Fibroblast of mammary gland (primary cell): ENCODE results near the gene DGKB.

Experiments
- DNase-seq: peaks from one replicate; pipeline ENCODE4 v3.0.0-alpha.2; 2010; ENCODE audit warnings: low read depth
- H3K4me3 ChIP-seq: 2 replicates; pipeline ENCODE4 v1.5.1; 2011; ENCODE audit warnings: low read depth, mild to moderate bottlenecking, low read length, moderate library complexity; ENCODE audit not compliant: control insufficient read depth
- TF ChIP-seq, protein P1 (sequence below): conservative IDR thresholded peaks from 2 replicates; pipeline ENCODE4 v1.5.1; 2011; ENCODE audit warnings: low read depth, low read length, inconsistent platforms; ENCODE audit not compliant: control insufficient read depth, insufficient read depth

The DGKB gene

DNA sequence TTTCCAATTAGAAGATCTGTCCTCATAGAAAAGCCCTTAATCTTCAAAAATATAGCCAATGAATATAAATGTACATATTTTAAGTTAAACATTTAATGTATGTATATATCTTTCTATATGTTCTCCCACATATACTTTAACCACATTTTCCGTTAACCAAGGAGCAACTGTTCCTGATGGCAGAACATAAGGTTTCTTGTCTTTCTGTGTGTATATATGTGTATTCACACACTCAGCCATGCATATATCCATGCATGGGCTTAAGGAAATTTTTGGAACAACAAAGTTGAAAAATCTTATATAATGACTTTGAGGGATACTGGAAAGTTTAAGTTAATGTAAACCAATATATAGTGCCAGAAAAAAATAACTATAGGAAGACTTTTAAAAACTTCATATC lies 274.0 kb downstream of the DGKB start:
- no peak for DNase-seq
- TF ChIP-seq, protein P1, sequence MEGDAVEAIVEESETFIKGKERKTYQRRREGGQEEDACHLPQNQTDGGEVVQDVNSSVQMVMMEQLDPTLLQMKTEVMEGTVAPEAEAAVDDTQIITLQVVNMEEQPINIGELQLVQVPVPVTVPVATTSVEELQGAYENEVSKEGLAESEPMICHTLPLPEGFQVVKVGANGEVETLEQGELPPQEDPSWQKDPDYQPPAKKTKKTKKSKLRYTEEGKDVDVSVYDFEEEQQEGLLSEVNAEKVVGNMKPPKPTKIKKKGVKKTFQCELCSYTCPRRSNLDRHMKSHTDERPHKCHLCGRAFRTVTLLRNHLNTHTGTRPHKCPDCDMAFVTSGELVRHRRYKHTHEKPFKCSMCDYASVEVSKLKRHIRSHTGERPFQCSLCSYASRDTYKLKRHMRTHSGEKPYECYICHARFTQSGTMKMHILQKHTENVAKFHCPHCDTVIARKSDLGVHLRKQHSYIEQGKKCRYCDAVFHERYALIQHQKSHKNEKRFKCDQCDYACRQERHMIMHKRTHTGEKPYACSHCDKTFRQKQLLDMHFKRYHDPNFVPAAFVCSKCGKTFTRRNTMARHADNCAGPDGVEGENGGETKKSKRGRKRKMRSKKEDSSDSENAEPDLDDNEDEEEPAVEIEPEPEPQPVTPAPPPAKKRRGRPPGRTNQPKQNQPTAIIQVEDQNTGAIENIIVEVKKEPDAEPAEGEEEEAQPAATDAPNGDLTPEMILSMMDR, result no peak
- H3K4me3 ChIP-seq, result no peak overlapping the region

- H3K4me3 ChIP-seq, result no peak overlapping the region
- DNase-seq, result no peak
- TF ChIP-seq, protein P1, result no peak
These were observed 276.5 kb downstream of the DGKB start for GRCh38 chr7:14626076-14626475.

- TF ChIP-seq, protein P1, result no peak
- no peak overlapping the region for H3K4me3 ChIP-seq
- DNase-seq, result no peak
These were observed 280.0 kb downstream of the DGKB start for GRCh38 chr7:14622559-14622958.

- H3K4me3 ChIP-seq, result no peak overlapping the region
- DNase-seq, result no peak
- TF ChIP-seq, protein P1, result no peak
These were observed 296.4 kb downstream of the DGKB start for GRCh38 chr7:14606101-14606500.

DNA sequence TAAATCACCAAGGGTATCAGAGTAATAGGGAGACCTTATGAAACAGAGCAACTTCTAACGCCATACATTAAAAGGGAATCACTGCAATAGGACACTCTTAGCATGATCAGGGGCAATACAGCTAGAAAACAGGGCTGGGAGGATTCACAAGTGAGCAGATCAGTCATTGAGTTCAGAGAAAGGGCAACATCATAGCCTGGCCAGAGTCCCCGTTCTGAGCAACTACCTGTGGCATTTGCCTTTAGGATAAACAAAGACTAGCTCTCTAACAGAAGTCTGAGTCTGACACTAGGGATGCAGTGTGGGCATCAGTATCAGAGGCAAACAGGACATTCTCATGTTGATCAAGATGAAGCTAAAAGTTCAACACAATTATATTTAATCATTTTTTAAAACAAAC lies 297.9 kb downstream of the DGKB start:
- H3K4me3 ChIP-seq, result no peak overlapping the region
- DNase-seq, result peak; percentile 44
- TF ChIP-seq, protein P1, result no peak

GRCh38 chr7:14602851-14603250 lies 299.7 kb downstream of the DGKB start:
- TF ChIP-seq, protein P1, result no peak
- no peak for DNase-seq
- H3K4me3 ChIP-seq, result no peak overlapping the region

DNA sequence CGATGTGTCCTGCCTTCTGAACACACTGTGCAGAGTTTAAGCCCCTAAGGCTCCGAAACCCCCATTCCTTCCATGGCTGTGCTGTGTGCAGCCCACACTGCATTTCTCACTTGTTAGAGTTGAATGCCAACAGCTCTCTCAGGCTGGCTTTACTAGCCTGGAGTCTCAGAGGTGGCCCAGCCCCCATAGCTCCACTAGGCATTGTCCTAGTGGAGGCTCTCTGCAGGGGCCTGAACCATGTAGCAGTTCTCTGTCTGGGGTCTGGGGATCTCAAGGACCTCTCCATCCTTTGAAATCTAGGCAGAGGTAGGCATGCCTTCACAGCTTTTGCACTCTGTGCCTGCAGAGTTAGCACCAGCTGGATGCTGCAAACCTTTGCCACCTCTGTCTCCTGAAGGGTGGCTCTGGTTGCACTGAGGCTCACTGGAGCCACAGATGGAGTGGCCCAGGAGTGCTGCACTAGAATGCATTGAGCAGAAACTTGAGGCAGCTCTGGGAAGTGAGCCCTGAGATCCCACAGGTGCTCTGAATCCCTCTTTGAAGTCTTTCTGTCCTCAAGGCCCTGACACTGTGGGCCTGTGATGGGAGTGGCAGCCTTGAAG lies 301.7 kb downstream of the DGKB start:
- no peak overlapping the region for H3K4me3 ChIP-seq
- TF ChIP-seq, protein P1, result no peak
- no peak for DNase-seq
